Naive B cell (primary cell): ENCODE data around the gene LRRC17. TPM values are rescaled to one million over a fixed set of nuclear protein-coding genes. Genes with fewer than 3 reads are reported as not detected.
"Not testable (repeated sequence)": the region's sequence is repeated elsewhere in the genome, so short reads cannot be mapped to it uniquely, and the experiment has no call there.

Experiments
- ATAC-seq, 2 donors: fragments of 150-1000 bp; cut with Tn5 transposase; 2 replicates each; pipeline ENCODE4 v1.10.0; 2021; ENCODE audit warnings: low read depth in 2 of 2, mild to moderate bottlenecking in 2 of 2, moderate library complexity in 2 of 2
- DNase-seq: peaks from one replicate; pipeline ENCODE4 v3.0.0; 2022
- H3K27ac Mint-ChIP-seq, 6 donors: one replicate each; pipeline ENCODE4 v1.8.0; 2020 to 2022; ENCODE audit warnings: mild to moderate bottlenecking in 6 of 6, mixed read lengths in 6 of 6, moderate library complexity in 5 of 6, inconsistent platforms in 2 of 6
- H3K27me3 Mint-ChIP-seq, 3 donors: one replicate each; pipeline ENCODE4 v1.8.0; 2021 to 2022; ENCODE audit warnings: mixed read lengths in 3 of 3, mild to moderate bottlenecking in 1 of 3
- H3K36me3 Mint-ChIP-seq, 2 donors: one replicate each; pipeline ENCODE4 v1.8.0; 2020 to 2022; ENCODE audit warnings: mixed read lengths in 2 of 2, inconsistent platforms in 1 of 2, mild to moderate bottlenecking in 1 of 2
- H3K4me1 Mint-ChIP-seq, 3 donors: one replicate each; pipeline ENCODE4 v1.8.0; 2020 to 2022; ENCODE audit warnings: mixed read lengths in 3 of 3, inconsistent platforms in 1 of 3, mild to moderate bottlenecking in 1 of 3, moderate library complexity in 1 of 3
- H3K4me3 Mint-ChIP-seq, 8 donors: one replicate each; pipeline ENCODE4 v1.8.0; 2020 to 2022; ENCODE audit warnings: mild to moderate bottlenecking in 8 of 8, mixed read lengths in 8 of 8, moderate library complexity in 8 of 8, inconsistent platforms in 2 of 8
- H3K9me3 Mint-ChIP-seq, 7 donors: one replicate each; pipeline ENCODE4 v1.8.0; 2020 to 2022; ENCODE audit warnings: mixed read lengths in 7 of 7, mild to moderate bottlenecking in 5 of 7, inconsistent platforms in 2 of 7, moderate library complexity in 1 of 7
- polyA plus RNA-seq, 6 donors: library from polyadenylated mRNA; unstranded; fragments of 300-500 nt; fragmentation: Illumina TruSeq; gene quantifications; one replicate each; pipeline ENCODE4 v1.2.3, GENCODE V29; 2021; ENCODE audit warnings: low read depth in 6 of 6

The LRRC17 gene
- polyA plus RNA-seq, 6 donors from 2014 or later = 0.40 to 1.2 TPM; not detected in 4

DNA sequence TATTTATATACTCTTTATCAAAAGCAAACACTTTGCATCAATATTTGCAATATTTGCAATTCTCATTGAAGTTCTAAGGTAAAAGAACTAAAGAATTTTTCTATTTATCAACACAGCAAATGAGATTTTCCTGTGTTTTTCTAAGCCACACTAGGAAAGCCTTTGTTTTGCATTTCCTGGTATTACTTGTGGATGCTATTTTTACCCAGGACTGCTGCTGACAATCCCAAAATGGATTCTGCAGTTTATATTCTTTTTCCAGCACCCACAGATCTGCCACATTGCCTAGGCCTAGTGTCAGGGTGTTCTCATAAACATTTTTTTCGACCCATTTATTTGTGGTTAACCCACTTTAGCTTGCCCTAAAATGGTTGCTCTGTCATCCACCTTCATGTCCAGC lies 25.9 kb downstream of the LRRC17 start:
- ATAC-seq (no peak), DNase-seq (no peak)
- Mint-ChIP-seq H3K36me3 (peaks cover 0 to 3% of the 10 kb centered on the region in 2 donors), H3K4me3 (no peak overlapping the region), H3K27me3 (no peaks in the 10 kb centered on the region), H3K27ac (no peak overlapping the region), H3K9me3 (no peaks in the 10 kb centered on the region), H3K4me1 (no peaks in the 10 kb centered on the region)

GRCh38 chr7:102942181-102942866 lies 29.5 kb downstream of the LRRC17 start:
- Mint-ChIP-seq H3K9me3 (no peaks in the 10 kb centered on the region), H3K27ac (no peak overlapping the region), H3K27me3 (no peaks in the 10 kb centered on the region), H3K4me1 (no peaks in the 10 kb centered on the region), H3K4me3 (no peak overlapping the region), H3K36me3 (peaks cover 0 to 3% of the 10 kb centered on the region in 2 donors)
- ATAC-seq (no peak), DNase-seq (no peak)

GRCh38 chr7:102942868-102943267 lies 30.1 kb downstream of the LRRC17 start:
- no peaks in the 10 kb centered on the region for H3K4me1 Mint-ChIP-seq
- ATAC-seq (no peak), DNase-seq (no peak)
- H3K9me3 Mint-ChIP-seq = no peaks in the 10 kb centered on the region
- no peak overlapping the region for H3K4me3 Mint-ChIP-seq
- H3K27me3 Mint-ChIP-seq = no peaks in the 10 kb centered on the region
- H3K27ac Mint-ChIP-seq = no peak overlapping the region
- peaks cover 0 to 3% of the 10 kb centered on the region in 2 donors for H3K36me3 Mint-ChIP-seq

DNA sequence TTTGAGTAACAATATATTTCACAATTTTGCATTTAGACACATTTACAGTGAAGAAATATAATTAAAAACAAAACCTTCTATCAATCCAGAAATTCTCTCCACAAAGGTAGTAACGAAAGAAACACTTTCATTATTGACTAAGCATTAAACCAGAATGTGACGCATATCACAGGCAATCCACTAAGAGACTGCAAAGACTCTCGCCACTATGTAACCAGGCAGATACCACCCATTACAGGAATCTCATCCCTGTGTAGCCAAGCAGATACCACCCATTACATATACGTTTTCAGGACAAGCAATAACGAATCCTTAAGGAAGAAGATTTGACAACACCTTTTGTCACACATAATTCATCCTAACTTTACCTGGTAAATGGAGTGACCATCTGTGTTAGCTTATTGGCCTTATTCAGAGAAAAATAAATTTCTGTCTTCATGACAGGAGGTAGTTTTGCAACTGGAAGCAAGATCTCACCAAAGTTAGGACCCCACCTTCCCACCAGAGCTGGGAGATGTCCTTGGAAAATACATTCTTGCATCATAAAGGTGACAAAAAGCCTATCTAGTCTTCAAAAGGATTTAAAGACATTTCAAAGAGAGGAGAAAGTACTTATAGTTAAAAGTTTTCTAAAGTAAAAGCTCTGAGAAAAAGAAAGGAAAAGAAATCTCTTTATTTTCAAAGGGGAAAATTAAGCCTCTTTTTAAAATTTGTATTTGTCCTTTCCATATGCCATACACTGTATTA lies 30.8 kb downstream of the LRRC17 start:
- Mint-ChIP-seq H3K27me3 (no peaks in the 10 kb centered on the region), H3K4me3 (no peak overlapping the region), H3K36me3 (peaks cover 0 to 3% of the 10 kb centered on the region in 2 donors), H3K9me3 (no peaks in the 10 kb centered on the region), H3K27ac (peak overlapping the region in 1 of 6 donors; percentile 15), H3K4me1 (no peaks in the 10 kb centered on the region)
- ATAC-seq = no peak
- no peak for DNase-seq

DNA sequence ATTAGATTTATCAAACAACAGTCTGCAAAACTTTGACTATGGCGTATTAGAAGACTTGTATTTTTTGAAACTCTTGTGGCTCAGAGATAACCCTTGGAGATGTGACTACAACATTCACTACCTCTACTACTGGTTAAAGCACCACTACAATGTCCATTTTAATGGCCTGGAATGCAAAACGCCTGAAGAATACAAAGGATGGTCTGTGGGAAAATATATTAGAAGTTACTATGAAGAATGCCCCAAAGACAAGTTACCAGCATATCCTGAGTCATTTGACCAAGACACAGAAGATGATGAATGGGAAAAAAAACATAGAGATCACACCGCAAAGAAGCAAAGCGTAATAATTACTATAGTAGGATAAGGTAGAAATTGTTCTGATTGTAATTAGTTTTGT lies 31.4 kb downstream of the LRRC17 start:
- H3K27ac Mint-ChIP-seq = peak overlapping the region in 2 of 6 donors; percentile 12 to 15
- no peak overlapping the region for H3K4me3 Mint-ChIP-seq
- no peak for DNase-seq
- H3K36me3 Mint-ChIP-seq = peaks cover 0 to 3% of the 10 kb centered on the region in 2 donors
- no peaks in the 10 kb centered on the region for H3K9me3 Mint-ChIP-seq
- no peak for ATAC-seq
- no peaks in the 10 kb centered on the region for H3K4me1 Mint-ChIP-seq
- no peaks in the 10 kb centered on the region for H3K27me3 Mint-ChIP-seq

GRCh38 chr7:102951839-102952238 lies 39.0 kb downstream of the LRRC17 start:
- H3K36me3 Mint-ChIP-seq = peaks cover 0 to 46% of the 10 kb centered on the region in 2 donors
- no peak overlapping the region for H3K27ac Mint-ChIP-seq
- no peak overlapping the region for H3K4me3 Mint-ChIP-seq
- peaks cover 0 to 8% (median 0%) of the 10 kb centered on the region in 3 donors for H3K27me3 Mint-ChIP-seq
- DNase-seq = no peak
- H3K4me1 Mint-ChIP-seq = no peaks in the 10 kb centered on the region
- peaks cover 15 to 46% (median 30%) of the 10 kb centered on the region in 7 donors for H3K9me3 Mint-ChIP-seq
- no peak for ATAC-seq

DNA sequence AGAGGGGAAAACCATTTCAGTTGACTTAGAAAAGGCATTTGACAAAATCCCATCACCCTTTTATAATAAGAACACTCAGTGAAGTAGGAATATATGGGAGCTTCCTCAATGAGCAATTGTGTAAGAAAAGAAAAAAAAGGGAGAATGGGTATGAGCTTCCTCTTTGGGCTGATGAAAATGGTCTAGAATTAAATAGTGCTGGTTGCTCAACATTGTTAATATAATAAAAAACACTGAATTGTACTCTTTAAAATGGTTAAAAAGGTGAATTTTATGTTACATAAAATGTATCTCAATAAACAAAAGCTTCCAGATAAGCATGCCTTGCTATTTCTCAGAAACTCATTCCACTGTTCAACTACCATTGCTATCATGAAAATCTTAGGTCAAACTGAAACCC lies 40.6 kb downstream of the LRRC17 start:
- ATAC-seq (no peak), DNase-seq (no peak)
- peaks cover 0 to 8% (median 0%) of the 10 kb centered on the region in 3 donors for H3K27me3 Mint-ChIP-seq
- H3K36me3 Mint-ChIP-seq = peaks cover 0 to 46% of the 10 kb centered on the region in 2 donors
- H3K27ac Mint-ChIP-seq = no peak overlapping the region
- no peaks in the 10 kb centered on the region for H3K4me1 Mint-ChIP-seq
- no peak overlapping the region for H3K4me3 Mint-ChIP-seq
- peaks cover 15 to 58% (median 35%) of the 10 kb centered on the region in 7 donors for H3K9me3 Mint-ChIP-seq

DNA sequence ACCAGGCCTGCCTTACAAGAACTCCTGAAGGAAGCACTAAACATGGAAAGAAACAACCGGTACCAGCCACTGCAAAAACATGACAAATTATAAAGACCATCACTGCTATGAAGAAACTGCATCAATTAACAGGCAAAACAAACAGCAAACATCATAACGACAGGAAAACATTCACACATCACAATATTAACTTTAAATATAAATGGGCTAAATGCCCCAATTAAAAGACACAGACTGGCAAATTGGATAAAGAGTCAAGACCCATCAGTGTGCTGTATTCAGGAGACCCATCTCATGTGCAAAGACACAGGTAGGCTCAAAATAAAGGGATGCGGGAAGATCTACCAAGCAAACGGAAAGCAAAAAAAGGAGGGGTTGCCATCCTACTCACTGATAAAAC lies 41.6 kb downstream of the LRRC17 start:
- not testable (repeated sequence) for ATAC-seq, H3K27me3 Mint-ChIP-seq, H3K27ac Mint-ChIP-seq, H3K4me1 Mint-ChIP-seq, DNase-seq, H3K4me3 Mint-ChIP-seq
- Mint-ChIP-seq H3K36me3 (peaks cover 0 to 46% of the 10 kb centered on the region in 2 donors), H3K9me3 (peaks cover 15 to 58% (median 35%) of the 10 kb centered on the region in 7 donors)

GRCh38 chr7:102958004-102958403 lies 45.2 kb downstream of the LRRC17 start:
- Mint-ChIP-seq H3K36me3 (peaks cover 0 to 37% of the 10 kb centered on the region in 2 donors), H3K9me3 (peaks cover 9 to 55% (median 37%) of the 10 kb centered on the region in 7 donors)
- H3K4me1 Mint-ChIP-seq, ATAC-seq, DNase-seq, H3K27ac Mint-ChIP-seq, H3K4me3 Mint-ChIP-seq, H3K27me3 Mint-ChIP-seq: not testable (repeated sequence)

- H3K36me3 Mint-ChIP-seq, DNase-seq: not testable (repeated sequence)
These were observed 49.2 kb downstream of the LRRC17 start for GRCh38 chr7:102961993-102962392.

GRCh38 chr7:102966465-102966864 lies 53.7 kb downstream of the LRRC17 start:
- no peaks in the 10 kb centered on the region for H3K27me3 Mint-ChIP-seq
- H3K36me3 Mint-ChIP-seq = no peaks in the 10 kb centered on the region
- no peaks in the 10 kb centered on the region for H3K4me1 Mint-ChIP-seq
- no peak overlapping the region for H3K4me3 Mint-ChIP-seq
- no peak for DNase-seq
- peaks cover 0 to 7% (median 4%) of the 10 kb centered on the region in 7 donors for H3K9me3 Mint-ChIP-seq
- ATAC-seq = no peak
- no peak overlapping the region for H3K27ac Mint-ChIP-seq

More at GRCh38 chr7:102961993-102962392, 49.2 kb downstream of the LRRC17 start:
- peaks cover 0 to 15% (median 6%) of the 10 kb centered on the region in 7 donors for H3K9me3 Mint-ChIP-seq
- H3K27me3 Mint-ChIP-seq, ATAC-seq, H3K4me1 Mint-ChIP-seq, H3K27ac Mint-ChIP-seq, H3K4me3 Mint-ChIP-seq: not testable (repeated sequence)

GRCh38 chr7:102967798-102968197 lies 55.0 kb downstream of the LRRC17 start:
- H3K36me3 Mint-ChIP-seq = no peaks in the 10 kb centered on the region
- no peaks in the 10 kb centered on the region for H3K27me3 Mint-ChIP-seq
- H3K4me1 Mint-ChIP-seq = no peaks in the 10 kb centered on the region
- ATAC-seq = no peak
- peaks cover 0 to 1% (median 0%) of the 10 kb centered on the region in 7 donors for H3K9me3 Mint-ChIP-seq
- DNase-seq = no peak
- no peak overlapping the region for H3K4me3 Mint-ChIP-seq
- H3K27ac Mint-ChIP-seq = no peak overlapping the region

DNA sequence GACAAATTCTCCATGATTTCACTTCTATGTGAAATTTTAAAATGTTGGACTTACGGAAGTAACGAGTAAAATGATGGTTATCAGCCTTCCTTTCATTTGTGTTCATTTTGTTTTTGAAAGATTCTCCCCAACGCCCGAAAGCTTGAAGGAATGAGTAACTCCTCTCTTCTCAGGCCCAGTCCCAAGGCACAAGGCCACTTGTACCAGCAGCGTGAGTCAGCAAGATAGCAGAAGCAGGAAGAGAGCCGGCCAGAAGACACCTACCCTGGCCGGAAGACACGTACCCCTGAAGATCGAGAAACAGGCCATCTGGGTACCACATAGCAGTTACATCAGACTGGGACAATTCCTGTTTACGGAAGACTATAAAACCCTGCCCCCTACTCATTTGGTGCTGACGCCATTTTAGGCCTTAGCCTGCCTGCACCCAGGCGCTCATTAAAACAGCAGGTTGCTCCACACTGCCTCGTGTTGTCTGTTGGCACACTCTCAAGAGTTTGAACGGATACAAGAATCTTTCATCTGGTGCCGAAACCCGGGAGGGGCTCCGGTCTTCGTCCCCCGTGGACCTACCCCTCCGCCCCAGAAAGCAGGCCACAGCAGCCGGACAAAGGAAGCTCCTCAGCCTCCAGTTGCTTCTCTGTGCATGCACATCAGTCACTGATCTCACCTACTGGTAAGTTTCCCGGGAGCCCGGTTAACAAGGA lies 60.4 kb downstream of the LRRC17 start:
- Mint-ChIP-seq H3K36me3 (no peaks in the 10 kb centered on the region), H3K4me3 (no peak overlapping the region), H3K27ac (no peak overlapping the region), H3K27me3 (no peaks in the 10 kb centered on the region), H3K4me1 (no peaks in the 10 kb centered on the region), H3K9me3 (peaks cover 0 to 3% (median 0%) of the 10 kb centered on the region in 7 donors)
- DNase-seq (no peak), ATAC-seq (no peak)
